ENCODE data around the gene TMX2. TPM values are rescaled to one million over a fixed set of nuclear protein-coding genes. Genes with fewer than 3 reads are reported as not detected.

TMX2 gene
- total RNA-seq, 1 donor from 2014 or later, result 84.4 TPM

DNA sequence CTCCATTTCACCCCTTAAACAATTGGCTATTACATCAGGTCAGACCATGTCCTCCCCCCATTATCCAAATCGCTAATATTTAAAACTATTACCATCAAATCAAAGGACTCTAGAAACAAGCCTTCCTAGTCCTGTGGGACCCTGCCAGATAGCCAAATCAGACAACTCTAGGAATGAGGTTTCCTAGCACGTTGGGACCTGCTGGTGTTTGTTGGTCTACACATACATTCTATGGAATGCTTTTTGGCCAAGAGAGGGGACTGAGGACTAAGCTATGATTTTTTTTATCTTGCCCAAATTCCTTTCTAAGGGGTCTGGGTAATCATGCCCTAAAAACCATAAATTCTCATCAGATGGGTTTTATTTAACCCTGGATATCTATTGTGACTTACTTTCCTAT lies 14.8 kb downstream of the TMX2 start:
- TF ChIP-seq, protein P1, sequence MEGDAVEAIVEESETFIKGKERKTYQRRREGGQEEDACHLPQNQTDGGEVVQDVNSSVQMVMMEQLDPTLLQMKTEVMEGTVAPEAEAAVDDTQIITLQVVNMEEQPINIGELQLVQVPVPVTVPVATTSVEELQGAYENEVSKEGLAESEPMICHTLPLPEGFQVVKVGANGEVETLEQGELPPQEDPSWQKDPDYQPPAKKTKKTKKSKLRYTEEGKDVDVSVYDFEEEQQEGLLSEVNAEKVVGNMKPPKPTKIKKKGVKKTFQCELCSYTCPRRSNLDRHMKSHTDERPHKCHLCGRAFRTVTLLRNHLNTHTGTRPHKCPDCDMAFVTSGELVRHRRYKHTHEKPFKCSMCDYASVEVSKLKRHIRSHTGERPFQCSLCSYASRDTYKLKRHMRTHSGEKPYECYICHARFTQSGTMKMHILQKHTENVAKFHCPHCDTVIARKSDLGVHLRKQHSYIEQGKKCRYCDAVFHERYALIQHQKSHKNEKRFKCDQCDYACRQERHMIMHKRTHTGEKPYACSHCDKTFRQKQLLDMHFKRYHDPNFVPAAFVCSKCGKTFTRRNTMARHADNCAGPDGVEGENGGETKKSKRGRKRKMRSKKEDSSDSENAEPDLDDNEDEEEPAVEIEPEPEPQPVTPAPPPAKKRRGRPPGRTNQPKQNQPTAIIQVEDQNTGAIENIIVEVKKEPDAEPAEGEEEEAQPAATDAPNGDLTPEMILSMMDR (conservative IDR thresholded peaks at IDR 0.05), result no peak
- no peak overlapping the region for H3K27ac Mint-ChIP-seq

GRCh38 chr11:57728829-57729228 lies 16.4 kb downstream of the TMX2 start:
- TF ChIP-seq, protein P1 (conservative IDR thresholded peaks at IDR 0.05), result no peak
- H3K4me1 Mint-ChIP-seq (ENCODE audit: unreplicated experiment), result no peaks in the 10 kb centered on the region
- H3K27me3 Mint-ChIP-seq, result no peaks in the 10 kb centered on the region
- no peaks in the 10 kb centered on the region for H3K9me3 Mint-ChIP-seq
- H3K27ac Mint-ChIP-seq, result peak overlapping the region; percentile 13
- H3K36me3 Mint-ChIP-seq, result no peaks in the 10 kb centered on the region
- DNase-seq (ENCODE audit: extremely low spot score, unreplicated experiment), result no peak
- H3K4me3 Mint-ChIP-seq, result no peak overlapping the region

More for the DNA sequence above, 14.8 kb downstream of the TMX2 start:
- no peaks in the 10 kb centered on the region for H3K27me3 Mint-ChIP-seq
- H3K4me1 Mint-ChIP-seq (ENCODE audit: unreplicated experiment), result no peaks in the 10 kb centered on the region
- H3K36me3 Mint-ChIP-seq, result no peaks in the 10 kb centered on the region
- H3K9me3 Mint-ChIP-seq, result no peaks in the 10 kb centered on the region
- DNase-seq (ENCODE audit: extremely low spot score, unreplicated experiment), result no peak
- no peak overlapping the region for H3K4me3 Mint-ChIP-seq

- H3K27me3 Mint-ChIP-seq, result no peaks in the 10 kb centered on the region
- H3K27ac Mint-ChIP-seq, result no peak overlapping the region
- no peaks in the 10 kb centered on the region for H3K9me3 Mint-ChIP-seq
- DNase-seq (ENCODE audit: extremely low spot score, unreplicated experiment), result no peak
- H3K4me1 Mint-ChIP-seq (ENCODE audit: unreplicated experiment), result no peaks in the 10 kb centered on the region
- no peaks in the 10 kb centered on the region for H3K36me3 Mint-ChIP-seq
- no peak overlapping the region for H3K4me3 Mint-ChIP-seq
- TF ChIP-seq, protein P1 (conservative IDR thresholded peaks at IDR 0.05), result no peak
These were observed 17.1 kb downstream of the TMX2 start for GRCh38 chr11:57729479-57729878.

- H3K27ac Mint-ChIP-seq, result no peak overlapping the region
- H3K27me3 Mint-ChIP-seq, result no peaks in the 10 kb centered on the region
- H3K4me1 Mint-ChIP-seq (ENCODE audit: unreplicated experiment), result no peaks in the 10 kb centered on the region
- H3K9me3 Mint-ChIP-seq, result no peaks in the 10 kb centered on the region
- H3K4me3 Mint-ChIP-seq, result no peak overlapping the region
- TF ChIP-seq, protein P1 (conservative IDR thresholded peaks at IDR 0.05), result no peak
- no peak for DNase-seq (ENCODE audit: extremely low spot score, unreplicated experiment)
- peaks cover 9% of the 10 kb centered on the region for H3K36me3 Mint-ChIP-seq
These were observed 20.3 kb downstream of the TMX2 start for GRCh38 chr11:57732661-57733060.

GRCh38 chr11:57735619-57736298 lies 23.4 kb downstream of the TMX2 start:
- Mint-ChIP-seq H3K4me1 (ENCODE audit: unreplicated experiment) (no peaks in the 10 kb centered on the region), H3K9me3 (no peaks in the 10 kb centered on the region), H3K36me3 (peaks cover 18% of the 10 kb centered on the region), H3K4me3 (peak overlapping the region; percentile 10), H3K27ac (peak overlapping the region; percentile 80), H3K27me3 (no peaks in the 10 kb centered on the region)
- TF ChIP-seq, protein P1 (conservative IDR thresholded peaks at IDR 0.05), result no peak
- DNase-seq (ENCODE audit: extremely low spot score, unreplicated experiment), result no peak

All from type B pancreatic cell (in vitro differentiated cells).